K562 (cell line): ENCODE data around the gene ERP44. TPM values are rescaled to one million over a fixed set of nuclear protein-coding genes. Genes with fewer than 3 reads are reported as not detected.
A peak's percentile ranks its signal among the peaks of the same experiment; 100 is the strongest.

ENCODE experiments used
- ARNT ChIP-seq, 2 experiments: fragments of 450-650 bp; IDR thresholded peaks; 2 replicates each; pipeline ENCODE4 v1.6.1; 2016; ENCODE audit warnings: mild to moderate bottlenecking in 1 of 2
- ASH1L ChIP-seq: fragments of 450-650 bp; IDR thresholded peaks from 2 replicates; pipeline ENCODE4 v1.6.1; 2018; ENCODE audit warnings: borderline replicate concordance, mild to moderate bottlenecking, low read depth; ENCODE audit not compliant: partially characterized antibody
- MXD1 ChIP-seq: fragments of 250-450 bp; sonication (Bioruptor Pico); IDR thresholded peaks from 2 replicates; pipeline ENCODE4 v1.8.0; 2021; ENCODE audit warnings: borderline replicate concordance, mild to moderate bottlenecking, moderate library complexity; ENCODE audit not compliant: poor library complexity, severe bottlenecking
- PHF21A ChIP-seq: fragments of 450-650 bp; IDR thresholded peaks from 2 replicates; pipeline ENCODE4 v1.6.1; 2017; ENCODE audit warnings: low read depth, borderline replicate concordance
- PYGO2 ChIP-seq: fragments of 450-650 bp; IDR thresholded peaks from 2 replicates; pipeline ENCODE4 v1.6.1; 2016; ENCODE audit warnings: mild to moderate bottlenecking, missing genetic modification characterization, moderate library complexity, missing compliant biosample characterization
- RBM25 ChIP-seq: fragments of 200-400 bp; formaldehyde crosslinking; IDR thresholded peaks from 2 replicates; pipeline ENCODE4 v1.6.1; 2018; ENCODE audit warnings: low read length, low read depth, moderate library complexity; ENCODE audit not compliant: severe bottlenecking
- SFPQ ChIP-seq: fragments of 200-400 bp; formaldehyde crosslinking; IDR thresholded peaks from 2 replicates; pipeline ENCODE4 v1.6.1; 2017; ENCODE audit warnings: mild to moderate bottlenecking, low read depth, low read length, moderate library complexity
- TEAD2 ChIP-seq: fragments of 450-650 bp; IDR thresholded peaks from 2 replicates; pipeline ENCODE4 v1.6.1; 2016; ENCODE audit warnings: missing genetic modification characterization, control low read depth, missing compliant biosample characterization
- XRCC5 ChIP-seq: fragments of 200-400 bp; formaldehyde crosslinking; IDR thresholded peaks from 2 replicates; pipeline ENCODE4 v1.6.1; 2017; ENCODE audit warnings: low read depth, mild to moderate bottlenecking, low read length
- ZBTB2 ChIP-seq: fragments of 450-650 bp; IDR thresholded peaks from 2 replicates; pipeline ENCODE4 v1.6.1; 2016; ENCODE audit warnings: antibody characterized with exemption
- ZNF133 ChIP-seq: fragments of 250-450 bp; sonication (Bioruptor Pico); IDR thresholded peaks from 2 replicates; pipeline ENCODE4 v1.4.0; 2020; ENCODE audit warnings: mild to moderate bottlenecking
- ZNF311 ChIP-seq: fragments of 250-450 bp; sonication (Bioruptor Pico); IDR thresholded peaks from 2 replicates; pipeline ENCODE4 v1.4.0; 2020; ENCODE audit warnings: mild to moderate bottlenecking, moderate library complexity
- ZNF592 ChIP-seq: fragments of 450-650 bp; IDR thresholded peaks from 2 replicates; pipeline ENCODE4 v1.6.1; 2017; ENCODE audit warnings: antibody characterized with exemption, mild to moderate bottlenecking
- ZNF609 ChIP-seq: sonication (generic); formaldehyde crosslinking; IDR thresholded peaks from 2 replicates; pipeline ENCODE4 v1.8.1; 2023; ENCODE audit warnings: missing genetic modification reagents, mild to moderate bottlenecking, borderline replicate concordance
- polyA plus RNA-seq, 8 experiments: library from polyadenylated mRNA; depleted of rRNA in 4 of 8; stranded (reverse) in 5 of 8; unstranded in 3 of 8; fragments of >200 nt; fragmentation: Nextera tagmentation in 2 of 8; fragmentation: Illumina TruSeq in 1 of 8; extraction: Ambion mirVana in 2 of 8; extraction: Trizol in 1 of 8; gene quantifications; 2 replicates each; pipeline versions ENCODE4 v1.2.1 to v1.2.3, GENCODE V29; 2011 to 2014; ENCODE audit warnings: inconsistent platforms in 1 of 8, missing spikeins in 1 of 8
- total RNA-seq, 7 experiments: library from RNA; depleted of rRNA in 6 of 7; stranded (reverse); fragments of >200 nt in 6 of 7; fragmentation: Illumina TruSeq in 2 of 7; extraction: Trizol in 2 of 7; gene quantifications; 2 replicates each; pipeline versions ENCODE4 v1.2.1 to v1.2.3, GENCODE V29; 2011 to 2021; ENCODE audit warnings: low replicate concordance in 1 of 7

The ERP44 gene
- total and polyA plus RNA-seq, 9 of the 15 experiments (the other 6 are each of a cell fraction or from before 2014, with no cell fraction given): 9.2 to 23.4 (median 13.6) TPM

- TF ChIP-seq MXD1 (CRISPR knock-in tag) (no peak), PYGO2 (tag) (no peak), SFPQ (no peak), PHF21A (no peak), ZBTB2 (no peak), TEAD2 (peak; percentile 95), ARNT (IDR thresholded peaks at IDR 0.05) (no peak), ASH1L (no peak), RBM25 (no peak), ZNF592 (peak; percentile 99), ZNF609 (CRISPR knock-in tag) (no peak), ZNF133 (CRISPR knock-in tag) (no peak), XRCC5 (no peak), ZNF311 (CRISPR knock-in tag) (peak; percentile 95)
Observed at GRCh38 chr9:100033877-100034551, 64.8 kb downstream of the ERP44 start (continued).
